ENCODE measurements around the gene CD84.
"Not testable (repeated sequence)": the region's sequence is repeated elsewhere in the genome, so short reads cannot be mapped to it uniquely, and the experiment has no call there.

Gene CD84

DNA sequence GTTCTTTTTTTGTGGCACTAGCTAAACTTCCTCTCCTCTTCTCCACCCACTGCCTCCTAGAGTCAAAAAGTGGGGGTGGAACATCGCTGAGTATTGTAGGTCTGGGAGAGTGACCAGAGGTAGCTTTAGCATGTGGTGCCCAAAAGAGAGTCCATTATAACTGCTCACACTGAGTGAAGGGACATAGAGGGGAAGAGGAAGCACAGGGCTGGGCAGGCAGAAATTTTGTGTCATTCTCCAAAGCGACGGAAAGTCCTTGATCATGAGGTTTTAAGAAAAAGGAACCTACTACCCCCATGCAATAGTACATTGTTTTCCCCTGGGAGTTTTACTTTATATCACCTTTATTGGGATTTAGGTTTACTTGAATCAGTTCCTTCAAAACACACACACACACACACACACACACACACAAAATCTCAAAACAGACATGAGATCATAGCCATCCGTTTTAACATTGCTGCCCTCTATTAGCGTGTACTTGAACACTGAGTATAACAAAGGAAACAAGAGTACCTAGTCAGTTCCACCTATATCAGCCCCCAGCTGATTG lies 4.1 kb downstream of the CD84 start:
- DNase-seq (ENCODE audit: low spot score), result no peak

- DNase-seq (ENCODE audit: low spot score), result no peak
Measured at GRCh38 chr1:160570840-160571239, 8.5 kb downstream of the CD84 start.

DNA sequence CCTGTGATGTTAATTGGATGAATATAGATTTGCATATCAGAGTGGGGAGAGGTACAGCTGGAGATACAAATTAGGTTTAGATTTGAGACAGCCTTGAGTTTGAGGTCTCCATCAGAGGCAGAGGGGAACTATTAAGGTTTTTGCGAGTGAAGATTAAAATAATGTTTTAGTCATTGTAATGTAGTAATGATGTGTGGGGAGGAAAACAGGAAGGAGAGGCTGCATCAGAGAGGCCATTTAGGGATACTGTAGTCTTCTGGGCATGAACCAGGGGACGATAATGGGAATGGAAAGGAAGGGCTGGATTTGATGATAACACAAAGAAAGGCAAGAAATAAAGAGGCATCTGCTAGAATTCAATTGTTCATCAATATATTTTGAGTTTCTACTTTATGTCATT lies 9.5 kb downstream of the CD84 start:
- no peak for DNase-seq (ENCODE audit: low spot score)

DNA sequence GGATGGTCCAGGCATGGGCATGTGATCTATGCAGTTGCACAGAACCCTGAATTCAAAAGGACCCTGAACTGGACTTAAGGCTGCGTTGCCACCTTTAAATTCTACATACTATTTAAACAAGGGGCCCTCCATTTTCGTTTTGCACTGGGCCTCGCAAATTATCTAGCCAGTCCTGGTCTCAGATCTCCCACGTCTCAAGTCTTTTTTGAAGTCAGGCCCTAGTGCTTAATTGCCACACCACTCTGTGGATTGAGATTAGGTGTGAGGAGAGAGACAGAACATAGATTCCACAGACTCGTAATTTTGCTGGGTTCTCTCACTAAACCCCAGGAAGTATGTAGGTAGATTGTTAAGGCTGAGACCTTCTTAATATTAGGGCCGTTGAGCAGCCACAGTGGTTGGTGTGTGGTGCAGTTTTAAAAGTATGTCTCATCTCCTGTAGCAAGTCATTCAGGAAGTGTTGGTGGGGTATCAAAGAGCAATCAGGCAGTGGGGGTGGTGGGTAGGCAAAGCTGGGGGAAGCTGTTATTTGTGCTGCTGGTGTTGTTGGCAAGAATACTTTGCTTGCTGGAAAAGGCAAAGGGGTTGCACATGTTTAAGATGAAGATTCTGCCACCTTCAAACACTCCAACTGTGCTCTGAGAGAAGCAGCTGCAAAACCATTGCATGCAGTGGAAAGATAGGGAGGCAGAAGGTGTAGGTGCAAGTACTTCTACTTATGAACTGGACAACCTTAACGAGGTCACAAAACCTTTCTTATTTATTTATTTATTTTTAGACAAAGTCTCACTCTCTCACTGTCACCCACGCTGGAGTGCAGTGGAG lies 11.2 kb downstream of the CD84 start:
- no peak for DNase-seq (ENCODE audit: low spot score)

DNA sequence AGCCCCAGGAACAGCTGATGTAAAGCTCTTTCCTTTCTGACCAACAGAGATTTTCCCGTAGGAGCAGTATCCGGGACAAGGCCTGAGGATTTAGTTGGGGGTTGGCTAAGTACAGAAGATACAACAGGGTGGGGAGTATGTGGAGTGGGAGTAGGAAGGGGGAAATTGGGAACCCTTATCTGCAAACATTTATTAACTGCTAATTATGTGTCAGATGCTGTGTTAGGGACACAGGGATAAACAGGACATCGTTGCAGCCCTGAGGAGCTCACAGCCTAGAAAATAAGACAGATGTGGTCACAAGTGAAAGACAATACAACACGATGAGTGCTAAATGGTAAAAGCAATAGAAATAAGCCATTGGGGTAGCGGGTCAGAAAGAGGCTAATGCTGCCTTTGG lies 12.0 kb downstream of the CD84 start:
- DNase-seq (ENCODE audit: low spot score), result no peak

- no peak for DNase-seq (ENCODE audit: low spot score)
Measured at GRCh38 chr1:160565564-160565963, 13.7 kb downstream of the CD84 start.

DNA sequence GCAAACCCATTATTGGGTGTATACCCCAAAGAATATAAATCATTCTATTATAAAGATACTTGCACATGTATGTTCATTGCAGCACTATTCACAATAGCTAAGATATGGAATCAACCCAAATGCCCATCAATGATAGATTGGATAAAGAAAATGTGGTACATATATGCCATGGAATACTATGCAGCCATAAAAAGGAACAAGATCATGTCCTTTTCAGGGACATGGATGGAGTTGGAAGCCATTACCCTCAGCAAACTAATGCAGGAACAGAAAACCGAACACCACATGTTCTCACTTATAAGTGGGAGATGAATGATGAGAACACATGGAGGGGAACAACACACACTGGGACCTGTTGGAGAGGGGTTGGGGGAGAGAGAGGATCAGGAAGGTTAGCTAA lies 16.1 kb downstream of the CD84 start:
- not testable (repeated sequence) for DNase-seq (ENCODE audit: low spot score)

- DNase-seq (ENCODE audit: low spot score), result not testable (repeated sequence)
Measured at GRCh38 chr1:160562745-160563144, 16.6 kb downstream of the CD84 start.

GRCh38 chr1:160560806-160561205 lies 18.5 kb downstream of the CD84 start:
- no peak for DNase-seq (ENCODE audit: low spot score)

DNA sequence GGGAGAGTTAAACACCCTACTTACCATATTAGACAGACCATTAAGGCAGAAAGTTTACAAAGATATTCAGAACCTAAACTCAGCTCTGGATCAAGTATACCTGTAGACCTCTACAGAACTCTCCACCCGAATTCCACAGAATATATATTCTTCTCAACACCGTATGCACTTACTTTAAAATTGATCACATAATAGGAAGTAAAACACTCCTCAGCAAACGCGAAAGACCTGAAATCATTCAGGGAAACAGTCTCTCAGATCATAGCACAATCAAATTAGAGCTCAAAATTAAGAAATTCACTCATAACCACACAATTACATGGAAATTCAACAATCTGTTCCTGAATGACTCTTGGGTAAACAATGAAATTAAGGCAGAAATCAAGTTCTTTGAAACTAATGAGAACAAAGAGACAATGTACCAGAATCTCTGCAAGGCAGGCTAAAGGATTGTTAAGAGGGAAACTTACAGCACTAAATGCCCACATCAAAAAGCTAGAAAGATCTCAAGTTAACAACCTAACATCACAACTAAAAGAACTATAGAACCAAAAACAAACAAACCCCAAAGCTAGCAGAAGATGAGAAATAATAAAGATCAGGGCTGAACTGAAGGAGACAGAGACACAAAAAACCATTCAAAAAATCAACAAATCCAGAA lies 19.1 kb downstream of the CD84 start:
- DNase-seq (ENCODE audit: low spot score), result no peak

DNA sequence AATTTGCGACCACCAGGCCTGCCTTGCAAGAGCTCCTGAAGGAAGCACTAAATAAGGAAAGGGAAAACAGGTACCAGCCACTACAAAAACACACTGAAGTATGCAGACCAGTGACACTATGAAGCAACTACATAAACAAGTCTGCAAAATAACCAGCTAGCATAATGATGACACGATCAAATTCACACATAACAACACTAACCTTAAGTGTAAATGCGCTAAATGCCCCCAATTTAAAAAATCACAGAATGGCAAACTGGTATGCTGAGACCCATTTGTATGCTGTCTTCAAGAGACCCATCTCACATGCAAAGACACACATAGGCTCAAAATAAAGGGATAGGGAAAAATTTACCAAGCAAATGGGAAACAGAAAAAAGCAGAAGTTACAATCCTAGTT lies 19.9 kb downstream of the CD84 start:
- not testable (repeated sequence) for DNase-seq (ENCODE audit: low spot score)

DNA sequence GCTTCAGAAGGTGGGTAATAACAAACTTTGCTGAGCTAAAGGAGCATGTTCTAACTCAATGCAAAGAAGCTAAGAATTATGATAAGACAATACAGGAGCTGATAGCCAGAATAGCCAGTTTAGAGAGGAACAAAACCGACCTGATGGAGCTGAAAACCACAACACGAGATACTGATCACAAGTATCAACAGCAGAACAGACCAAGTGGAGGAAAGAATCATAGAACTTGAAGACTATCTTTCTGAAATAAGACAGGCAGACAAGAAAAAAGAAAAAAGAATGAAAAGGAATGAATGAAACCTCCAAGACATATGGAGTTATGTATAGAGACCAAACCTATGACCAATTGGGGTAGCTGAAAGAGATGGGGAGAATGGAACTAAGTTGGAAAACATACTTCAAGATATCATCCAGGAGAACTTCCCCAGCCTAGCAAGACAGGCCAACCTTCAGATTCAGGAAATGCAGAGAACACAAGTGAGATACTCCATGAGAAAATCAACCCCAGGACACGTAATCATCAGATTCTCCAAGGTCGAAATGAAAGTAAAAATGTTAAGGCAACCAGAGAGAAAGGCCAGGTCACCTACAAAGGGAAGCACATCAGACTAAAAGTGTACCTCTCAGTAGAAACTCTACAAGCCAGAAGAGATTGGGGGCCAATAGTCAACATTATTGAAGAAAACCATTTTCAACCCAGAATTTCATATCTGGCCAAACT lies 20.5 kb downstream of the CD84 start:
- no peak for DNase-seq (ENCODE audit: low spot score)

GRCh38 chr1:160553778-160554177 lies 25.5 kb downstream of the CD84 start:
- DNase-seq (ENCODE audit: low spot score), result no peak

DNA sequence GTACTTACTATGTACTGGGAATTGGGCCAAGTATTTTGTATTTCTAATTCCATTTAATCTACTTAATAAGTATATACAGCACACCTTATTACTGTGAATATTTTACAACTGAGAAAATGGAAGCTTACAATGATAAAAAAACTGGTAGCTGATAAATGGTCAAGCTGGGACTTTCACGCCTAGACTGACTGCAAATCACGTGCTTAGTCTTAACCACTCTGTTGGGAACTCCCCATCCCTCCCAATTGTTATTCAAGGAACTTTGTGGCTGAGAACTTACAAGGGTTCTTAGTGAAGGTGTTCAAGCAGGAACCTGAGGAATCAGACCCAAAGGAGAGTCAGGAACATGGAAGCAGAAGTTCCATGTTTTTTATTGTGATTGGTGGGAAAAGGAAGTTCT lies 26.9 kb downstream of the CD84 start:
- no peak for DNase-seq (ENCODE audit: low spot score)

DNA sequence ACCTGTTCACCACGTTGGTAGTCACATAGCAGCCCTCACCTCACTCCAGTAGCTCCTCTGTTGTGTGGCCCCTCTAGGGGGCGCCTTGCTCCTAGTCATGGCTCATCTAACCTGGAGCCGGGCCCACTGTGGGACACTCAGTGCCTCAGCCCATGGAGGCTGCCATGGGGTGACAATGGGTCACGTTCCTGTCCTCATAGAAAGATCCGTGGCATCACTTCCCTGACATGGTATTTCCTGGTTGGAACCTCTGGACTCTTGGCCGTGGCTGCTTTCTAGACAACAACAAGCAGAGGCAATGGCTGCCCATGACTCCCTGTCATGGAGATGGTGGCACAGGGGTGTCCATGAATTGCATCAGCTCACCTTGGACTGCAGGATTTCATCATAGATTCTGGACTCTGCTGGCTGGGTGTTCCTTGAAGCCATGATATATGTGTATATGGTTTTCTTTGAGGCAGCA lies 28.7 kb downstream of the CD84 start:
- no peak for DNase-seq (ENCODE audit: low spot score)

DNA sequence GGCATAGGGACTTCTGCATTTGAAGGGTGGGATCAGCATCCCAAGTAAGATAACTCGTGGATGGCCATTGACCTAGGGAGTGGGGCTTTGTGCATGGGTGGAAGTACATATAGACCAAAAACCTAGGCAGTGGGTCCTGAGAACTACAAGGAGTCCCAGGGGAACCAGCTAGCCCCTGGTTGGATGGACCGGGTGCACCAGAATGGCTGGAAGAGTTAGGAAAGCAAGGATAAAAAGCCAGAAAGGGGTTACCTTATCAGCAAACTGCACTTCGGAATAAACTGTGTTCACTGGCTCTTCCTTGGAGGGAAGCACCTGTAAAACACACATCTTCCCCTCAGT lies 29.7 kb downstream of the CD84 start:
- DNase-seq (ENCODE audit: low spot score), result no peak

DNA sequence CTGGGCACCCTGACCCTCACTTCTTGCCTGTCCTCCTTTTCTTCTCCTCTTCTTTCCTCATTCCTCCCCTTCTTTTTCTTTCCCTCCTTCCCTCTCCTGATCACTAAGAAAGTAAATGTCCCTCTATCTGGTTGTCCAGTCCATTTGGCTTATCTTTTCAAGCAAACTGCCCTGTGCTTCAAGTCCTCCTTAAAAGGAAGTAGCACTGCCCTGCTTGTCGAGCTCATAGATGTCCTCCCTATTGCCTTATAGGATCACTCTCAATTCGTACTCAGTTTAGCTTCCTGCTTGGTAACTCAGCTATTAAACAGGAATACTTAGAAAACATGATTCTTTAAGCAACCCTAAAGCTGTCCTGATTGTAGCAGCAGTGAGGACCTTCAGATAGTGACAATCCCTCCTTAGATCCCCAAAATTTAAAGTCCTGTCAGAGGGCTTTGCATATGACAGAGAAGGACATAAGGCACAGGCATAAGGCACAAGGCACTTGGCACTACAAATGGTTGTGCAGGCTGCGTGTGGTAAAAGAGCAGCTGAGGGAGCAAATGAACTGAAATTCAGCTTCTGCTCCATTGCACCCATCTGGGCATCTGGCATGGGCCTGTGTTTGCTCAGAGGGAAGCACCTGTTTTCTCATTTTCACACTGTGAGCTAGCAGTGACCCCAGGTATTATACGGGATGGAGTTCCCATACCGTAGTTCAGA lies 30.2 kb downstream of the CD84 start:
- DNase-seq (ENCODE audit: low spot score), result no peak

DNA sequence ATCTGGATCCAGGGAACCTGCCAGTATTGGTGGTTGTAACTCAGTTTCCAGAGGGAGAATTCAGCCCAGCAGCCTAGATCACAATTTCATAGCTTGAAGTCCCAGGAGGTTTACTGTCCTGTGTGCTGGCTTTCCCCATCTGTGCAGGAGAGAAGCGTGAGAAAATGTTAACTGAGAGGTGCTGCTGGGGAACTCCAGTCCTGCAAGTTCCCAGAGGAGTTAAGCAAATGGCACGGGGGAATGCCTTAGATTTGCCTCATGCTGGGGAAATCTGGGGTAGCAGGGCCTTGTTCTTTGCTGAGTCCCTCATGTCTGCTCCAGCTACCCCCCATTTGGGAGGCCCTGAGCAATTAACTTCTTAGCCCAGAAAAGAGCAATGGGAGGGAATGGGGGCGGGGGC lies 31.1 kb downstream of the CD84 start:
- DNase-seq (ENCODE audit: low spot score), result no peak

DNA sequence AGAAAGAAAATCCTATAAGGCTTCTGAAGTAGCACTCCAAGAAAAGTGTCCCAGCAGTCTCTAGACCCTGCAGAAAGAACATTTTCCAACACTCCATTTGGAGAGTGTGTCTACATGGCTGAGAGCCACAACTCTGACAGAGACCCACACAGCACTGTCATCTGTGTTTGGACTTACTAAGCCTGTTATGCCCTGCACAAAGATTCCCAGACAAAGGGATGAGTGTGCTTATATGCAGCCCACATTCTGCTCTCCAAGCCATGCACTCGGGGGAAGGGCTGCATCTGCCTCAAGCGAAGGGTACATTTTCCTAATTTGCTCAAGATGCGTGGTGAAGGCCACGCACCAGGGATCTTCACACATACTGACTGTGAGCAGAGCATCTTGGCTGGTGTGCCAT lies 31.9 kb downstream of the CD84 start:
- no peak for DNase-seq (ENCODE audit: low spot score)

- DNase-seq (ENCODE audit: low spot score), result no peak
Measured at GRCh38 chr1:160546942-160547341, 32.4 kb downstream of the CD84 start.

DNA sequence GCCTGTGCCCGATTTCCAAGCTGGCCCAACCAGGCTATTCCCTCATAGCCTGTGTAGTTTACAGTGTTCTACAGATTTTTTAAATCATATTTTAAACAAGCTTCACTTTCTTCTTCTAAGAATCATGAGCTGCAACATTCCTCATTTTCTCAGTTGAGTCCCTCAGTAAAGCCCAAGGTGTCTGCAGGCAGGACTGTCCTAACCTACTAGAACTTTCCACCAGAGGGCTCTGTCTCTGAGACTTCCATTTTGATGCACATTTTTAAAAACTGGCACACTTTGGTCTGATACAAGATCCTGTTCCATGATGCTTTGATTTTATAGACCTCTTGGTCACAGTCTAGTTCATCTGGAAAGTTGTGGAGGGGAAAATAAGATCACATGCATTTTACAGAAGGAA lies 34.6 kb downstream of the CD84 start:
- no peak for DNase-seq (ENCODE audit: low spot score)

GRCh38 chr1:160542303-160542945 lies 36.9 kb downstream of the CD84 start:
- DNase-seq (ENCODE audit: low spot score), result no peak

All from ecto neural progenitor cell (in vitro differentiated cells).